Measurements from ENCODE around the gene ARRB1.
A peak's percentile ranks its signal among the peaks of the same experiment; 100 is the strongest.
"Not testable (repeated sequence)": the region's sequence is repeated elsewhere in the genome, so short reads cannot be mapped to it uniquely, and the experiment has no call there.

ARRB1 gene

GRCh38 chr11:75351541-75351790 is at the start of gene ARRB1:
Gene ARRB1 (minus strand): TSS chr11:75351661. CDS start chr11:75351607, 54 bp downstream.
- no peak for DNase-seq

DNA sequence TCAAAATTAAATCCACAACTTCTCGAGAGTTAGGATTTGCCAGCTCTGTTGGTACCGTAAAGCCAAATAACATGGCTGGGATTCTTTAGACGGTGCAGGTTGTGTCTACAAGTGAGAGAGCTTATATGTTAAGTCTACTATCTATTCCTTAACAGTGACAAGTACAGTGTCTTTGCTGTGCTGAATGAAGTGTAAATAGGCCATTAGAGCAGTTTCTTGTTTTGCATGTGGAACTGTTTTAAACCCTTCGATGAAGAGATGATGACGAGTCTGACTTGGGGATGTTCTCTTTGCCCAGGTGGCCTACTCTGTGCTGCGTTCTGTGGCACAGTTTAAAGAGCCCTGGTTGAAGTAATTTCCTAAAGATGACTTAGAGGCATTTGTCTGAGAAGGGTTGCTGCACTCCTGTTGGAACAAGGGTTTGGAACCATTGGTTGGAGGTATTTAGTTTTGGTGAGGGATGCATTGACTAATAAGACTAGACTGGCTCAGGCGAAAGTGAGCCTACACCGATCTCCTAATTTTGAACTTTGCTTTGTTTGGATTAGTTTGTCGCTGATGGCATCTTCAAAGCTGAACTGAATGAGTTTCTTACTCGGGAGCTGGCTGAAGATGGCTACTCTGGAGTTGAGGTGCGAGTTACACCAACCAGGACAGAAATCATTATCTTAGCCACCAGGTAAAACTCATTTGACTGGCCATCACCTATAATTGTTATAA is 48.8 kb upstream of the ARRB1 start:
- DNase-seq, result peak; percentile 35

DNA sequence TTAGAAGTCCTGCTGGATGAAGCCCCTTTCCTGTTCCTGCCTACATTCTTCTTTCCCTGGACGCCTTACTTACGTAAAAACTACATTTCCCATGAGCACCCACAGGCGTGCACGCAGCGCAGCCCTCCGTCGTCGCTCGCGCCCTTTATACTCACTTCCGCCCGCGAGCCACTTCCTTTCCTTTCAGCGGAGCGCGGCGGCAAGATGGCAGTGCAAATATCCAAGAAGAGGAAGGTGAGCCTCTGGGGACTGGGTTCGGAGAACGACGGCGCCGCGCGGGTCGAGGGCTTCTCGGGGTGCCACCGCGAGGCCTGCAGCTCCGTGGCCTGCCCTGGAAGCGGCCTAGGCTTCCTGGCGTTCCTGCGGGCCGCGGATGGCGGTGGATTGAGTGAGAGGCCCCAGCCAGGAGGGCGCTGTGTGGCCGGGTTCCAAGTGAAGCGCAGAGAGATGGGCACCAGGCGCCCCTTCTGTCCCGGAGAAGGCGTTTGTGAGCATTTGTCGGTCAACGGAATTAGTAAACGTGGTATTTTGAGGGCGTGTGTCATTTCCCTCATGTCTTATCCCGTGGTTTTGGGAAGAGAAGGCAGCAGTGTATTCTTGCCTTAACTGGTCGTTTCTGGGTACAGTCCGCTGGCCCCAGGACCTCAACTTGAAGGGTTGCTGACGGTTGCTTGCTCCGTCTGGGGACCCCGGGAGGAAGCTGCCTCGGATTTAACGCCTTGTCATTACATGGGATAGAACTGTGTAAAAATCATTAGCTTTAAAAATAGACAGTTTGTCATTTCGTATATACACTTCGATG is 48.1 kb upstream of the ARRB1 start, which contains the start of gene RPS3:
Gene RPS3, plus strand, starts transcription at position 175 of the 802 bp plus-strand sequence. Its CDS starts 30 bp downstream, at position 205.
- DNase-seq, result peak; percentile 97

- no peak for DNase-seq
Measured at GRCh38 chr11:75398906-75399305, 47.4 kb upstream of the ARRB1 start.

- DNase-seq, result no peak
Measured at GRCh38 chr11:75394085-75394840, 42.8 kb upstream of the ARRB1 start.

DNA sequence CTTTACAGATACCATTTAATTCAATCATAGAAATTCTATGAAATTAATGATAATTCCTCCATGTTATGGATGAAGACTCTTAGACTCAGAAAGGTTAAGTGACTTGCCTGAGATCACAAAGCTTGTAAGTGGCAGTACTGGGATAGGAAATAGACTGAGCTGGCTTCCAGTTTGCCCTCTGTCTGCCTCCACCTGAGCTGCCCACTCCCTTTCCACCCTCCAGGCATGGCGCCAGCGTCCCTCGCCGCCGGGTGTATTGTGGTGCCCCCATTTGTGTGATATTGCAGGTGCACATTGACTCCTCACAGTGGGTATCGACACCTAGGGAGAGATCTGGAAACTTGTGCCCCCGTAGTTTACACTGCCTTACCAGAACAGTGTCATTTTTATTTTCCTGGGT is 38.5 kb upstream of the ARRB1 start:
- DNase-seq, result no peak

- DNase-seq, result no peak
Measured at GRCh38 chr11:75389276-75389605, 37.8 kb upstream of the ARRB1 start.

DNA sequence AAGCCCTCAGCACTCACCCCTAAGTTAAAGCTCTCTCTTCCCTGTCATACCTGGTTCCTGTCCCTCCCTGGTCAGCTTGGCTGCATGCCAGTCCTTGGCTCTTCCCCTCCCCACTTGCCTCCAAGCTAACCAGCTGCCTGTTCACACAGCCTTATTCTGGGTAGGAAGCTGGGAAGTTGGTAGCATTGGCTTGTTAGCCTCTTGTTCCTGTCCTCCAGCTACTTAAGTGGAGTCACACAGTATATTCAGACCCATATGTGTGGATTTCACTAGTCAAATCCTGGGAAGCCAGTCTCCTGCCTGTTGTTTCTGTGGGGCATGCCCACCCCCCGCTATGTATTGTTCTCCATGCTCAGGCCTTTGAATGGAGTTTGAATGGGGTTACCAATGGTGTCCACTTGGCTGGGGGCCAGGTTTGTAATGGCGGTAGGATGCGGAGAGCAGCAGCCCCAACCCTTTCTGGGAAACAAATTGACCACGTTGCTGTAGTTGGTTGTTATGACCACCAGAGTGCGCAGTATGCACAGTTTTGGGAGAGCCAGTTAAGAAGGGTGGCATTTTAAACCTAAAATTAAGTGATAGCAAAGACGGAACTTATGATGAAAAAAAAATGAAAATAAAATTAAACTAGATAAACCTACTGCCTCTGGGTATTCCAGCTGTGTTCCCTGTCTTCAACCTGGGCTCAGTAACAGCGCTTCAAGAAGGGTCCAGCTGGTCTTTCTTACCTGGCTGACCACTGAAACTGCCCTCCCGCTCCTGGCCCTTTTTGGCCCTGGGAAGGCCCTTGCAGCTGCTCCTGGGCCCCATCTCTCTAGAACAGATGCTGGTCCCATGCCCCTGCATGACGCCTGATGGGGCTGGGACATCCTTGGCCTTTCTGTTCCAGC is 37.2 kb upstream of the ARRB1 start:
- peak; percentile 86 for DNase-seq

- DNase-seq, result no peak
Measured at GRCh38 chr11:75387736-75388294, 36.4 kb upstream of the ARRB1 start.

DNA sequence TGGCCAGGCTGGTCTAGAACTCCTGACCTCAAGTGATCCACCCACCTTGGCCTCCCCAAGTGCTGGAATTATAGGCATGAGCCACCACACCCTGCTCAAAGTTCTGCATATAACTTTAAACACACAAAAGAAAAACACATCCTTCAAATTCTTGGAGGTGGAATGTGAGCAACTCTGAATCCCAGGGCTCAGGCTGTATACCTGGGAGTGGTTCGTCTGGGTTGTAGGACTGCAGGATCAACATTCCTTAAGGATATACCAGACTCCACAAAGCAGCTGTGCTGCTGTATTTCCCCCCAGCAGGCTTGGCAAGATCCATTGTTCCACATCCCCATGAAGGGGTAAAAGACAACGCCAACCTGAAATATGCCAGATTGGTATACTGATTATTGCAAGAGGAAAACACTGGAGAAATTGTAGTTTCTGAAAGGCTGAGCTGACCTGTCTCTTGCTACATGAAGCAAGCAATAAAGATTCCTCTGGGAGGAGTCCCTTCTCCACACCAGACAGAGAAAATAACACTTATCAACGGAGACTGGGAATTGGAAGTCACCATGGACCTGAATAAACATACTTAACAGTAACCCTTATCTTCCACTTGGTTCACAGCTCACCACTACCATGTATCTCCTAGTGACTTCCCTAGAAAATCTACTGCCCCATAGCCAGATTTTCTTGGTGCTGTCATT is 35.6 kb upstream of the ARRB1 start:
- no peak for DNase-seq

DNA sequence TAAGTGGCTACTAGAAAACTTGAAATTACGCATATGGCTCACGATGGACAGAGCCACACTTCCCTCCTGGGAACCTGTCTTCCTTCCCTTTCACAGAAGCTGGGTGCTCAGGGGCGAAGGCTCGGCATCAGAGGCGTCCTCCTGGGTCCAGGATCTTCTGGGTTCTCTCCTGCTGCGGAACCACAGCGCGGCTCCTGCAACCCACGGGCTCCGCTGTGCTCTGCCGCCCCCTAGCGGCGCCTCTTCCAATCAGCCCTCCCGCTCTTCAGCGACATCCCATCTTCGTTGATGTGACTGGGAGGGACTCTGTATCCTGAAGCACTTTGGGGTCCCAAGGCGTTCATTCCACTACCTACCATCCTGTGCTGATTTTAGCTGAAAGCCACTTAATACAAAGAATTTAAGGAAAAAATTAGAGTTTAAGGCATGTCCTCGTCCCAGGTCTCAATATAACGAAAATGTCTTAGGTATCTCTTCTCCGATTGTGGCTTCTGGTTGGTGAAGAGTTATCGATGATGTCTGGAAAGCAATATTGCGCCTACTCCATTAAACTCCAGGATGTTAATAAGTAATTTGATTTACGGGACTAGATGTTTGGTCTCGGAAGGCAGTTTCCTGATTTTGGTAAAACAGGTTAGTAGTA is 33.1 kb upstream of the ARRB1 start:
- DNase-seq, result peak; percentile 85

GRCh38 chr11:75383246-75383645 is 31.8 kb upstream of the ARRB1 start:
- no peak for DNase-seq

GRCh38 chr11:75380716-75381420 is 29.4 kb upstream of the ARRB1 start:
- no peak for DNase-seq

DNA sequence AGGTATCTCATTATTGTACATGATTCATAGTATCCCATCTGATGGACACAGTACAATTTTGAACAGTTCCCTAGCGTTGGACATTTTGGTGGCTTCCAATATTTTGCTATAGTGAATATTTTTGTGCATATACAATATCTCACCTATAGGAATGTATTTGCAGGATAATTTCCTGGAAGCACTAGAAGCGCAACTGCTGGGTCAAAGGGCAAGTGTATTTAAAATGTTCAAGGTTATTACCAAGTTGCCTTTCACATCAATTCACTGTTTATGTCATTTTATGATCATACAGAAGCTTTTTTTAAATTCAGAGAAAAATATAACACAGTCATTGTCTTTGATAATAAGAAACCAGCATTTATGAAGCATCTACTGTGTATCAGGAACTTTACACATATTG is 28.8 kb upstream of the ARRB1 start:
- DNase-seq, result no peak

DNA sequence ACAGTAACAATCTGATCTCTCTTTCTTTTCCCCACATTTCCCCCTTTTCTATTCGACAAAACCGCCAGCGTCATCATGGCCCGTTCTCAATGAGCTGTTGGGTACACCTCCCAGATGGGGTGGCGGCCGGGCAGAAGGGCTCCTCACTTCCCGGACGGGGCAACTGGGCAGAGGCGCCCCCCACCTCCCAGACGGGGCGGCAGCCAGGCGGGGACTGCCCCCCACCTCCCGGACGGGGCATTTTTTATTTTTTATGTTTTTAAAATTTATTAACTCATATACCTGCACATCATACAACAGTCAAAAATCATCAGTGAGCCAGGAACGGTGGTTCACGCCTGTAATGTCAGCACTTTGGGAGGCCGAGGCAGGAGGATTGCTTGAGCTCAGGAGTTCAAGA is 27.3 kb upstream of the ARRB1 start:
- not testable (repeated sequence) for DNase-seq

DNA sequence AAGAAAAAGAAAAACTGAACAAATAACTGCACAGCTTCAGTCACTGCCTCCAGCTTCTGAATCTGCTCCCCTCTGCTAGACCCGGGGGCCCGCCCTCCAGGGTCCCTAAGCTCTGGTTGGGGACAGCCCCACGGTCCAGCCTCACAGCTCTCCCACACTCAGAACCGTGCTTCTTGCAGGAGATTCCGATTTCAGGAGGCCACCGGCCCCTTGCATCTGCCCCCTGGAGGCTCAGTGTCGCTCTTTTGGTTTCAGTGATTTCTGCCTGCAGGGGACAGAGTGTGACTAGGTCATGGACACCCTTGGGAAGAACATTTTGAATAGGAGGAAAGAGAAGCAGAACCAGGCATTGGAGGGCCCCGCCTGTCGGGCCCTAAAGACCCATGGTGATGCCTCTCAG is 24.7 kb upstream of the ARRB1 start:
- DNase-seq, result peak; percentile 28

- DNase-seq, result no peak
Measured at GRCh38 chr11:75375626-75376025, 24.2 kb upstream of the ARRB1 start.

DNA sequence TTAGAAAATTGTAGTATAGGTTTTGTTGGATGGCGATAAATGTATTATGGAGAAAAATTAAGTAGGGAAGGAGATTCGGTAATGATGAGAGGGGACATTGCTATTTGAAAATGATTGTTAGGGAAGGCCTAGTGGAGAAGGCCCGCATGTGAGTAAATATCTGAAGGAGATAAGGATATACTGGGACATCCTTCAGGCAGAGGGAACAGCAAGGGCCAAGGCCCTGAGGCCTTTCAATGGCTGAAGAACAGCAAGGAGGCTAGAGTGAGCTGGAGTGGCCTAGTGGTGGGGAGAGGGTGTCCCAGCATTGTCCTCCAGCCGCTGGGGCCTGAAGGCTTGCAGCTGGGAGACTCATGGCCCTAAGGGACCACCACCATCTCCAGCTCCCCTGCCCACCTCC is 23.2 kb upstream of the ARRB1 start:
- DNase-seq, result no peak

DNA sequence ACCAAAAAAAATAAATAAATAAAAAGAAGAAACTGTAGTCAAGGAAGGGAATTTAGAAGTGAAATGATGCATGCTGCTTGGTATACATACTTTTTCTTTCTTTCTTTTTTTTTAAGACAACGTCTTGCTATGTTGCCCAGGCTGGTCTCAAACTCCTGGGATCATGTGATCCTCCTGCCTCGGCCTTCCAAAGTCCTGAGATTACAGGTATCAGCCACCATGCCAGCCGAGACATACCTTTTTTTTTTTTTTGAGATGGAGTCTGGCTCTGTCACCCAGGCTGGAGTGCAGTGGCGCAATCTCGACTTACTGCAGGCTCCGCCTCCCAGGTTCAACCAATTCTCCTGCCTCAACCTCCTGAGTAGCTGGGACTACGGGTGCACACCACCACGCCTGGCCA is 21.7 kb upstream of the ARRB1 start:
- DNase-seq, result no peak

DNA sequence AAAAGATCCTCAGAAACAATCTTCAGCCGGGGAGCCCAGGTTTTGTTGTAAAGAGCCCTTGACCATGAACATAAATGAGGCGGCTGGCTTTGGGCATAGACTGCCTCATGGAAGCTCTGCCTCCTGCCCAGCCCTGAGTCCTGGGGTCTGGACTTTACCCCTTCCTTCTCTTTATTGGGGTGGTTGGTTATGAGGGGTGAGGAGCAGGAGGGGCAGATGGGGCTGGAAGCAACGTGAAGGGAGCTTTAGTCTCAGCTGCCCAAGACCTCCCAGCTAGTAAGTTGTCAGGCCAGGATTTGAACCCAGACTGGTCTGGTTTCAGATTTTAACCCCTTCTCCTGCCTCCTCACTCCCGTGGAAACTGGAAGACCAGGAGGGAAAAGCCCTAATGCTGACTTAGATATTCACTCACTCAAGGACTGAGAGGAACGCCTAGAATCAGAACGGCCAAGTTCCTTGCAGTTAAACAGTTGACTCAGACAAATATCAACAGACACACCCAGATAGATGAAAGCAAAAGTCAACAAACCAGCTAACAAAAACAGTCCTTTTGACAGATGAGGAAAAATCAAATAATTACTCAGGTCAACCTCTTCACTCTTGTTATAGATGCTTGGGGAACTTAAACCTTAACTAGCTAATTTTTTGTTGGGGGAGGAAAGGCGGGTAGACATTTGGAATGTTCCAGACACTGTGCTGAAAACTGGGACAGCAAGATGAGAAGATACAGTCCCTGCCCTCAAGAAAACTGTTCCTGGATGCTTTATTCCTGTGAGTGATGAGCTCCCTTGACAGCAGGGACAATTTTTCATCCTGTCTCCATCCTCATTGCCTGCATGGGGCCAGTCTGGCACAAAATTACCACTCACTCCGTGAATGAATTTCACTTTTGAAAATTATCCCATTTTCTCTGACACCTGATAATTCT is 20.8 kb upstream of the ARRB1 start:
- DNase-seq, result no peak

Measured in RPMI8226 (cell line).